OCI-LY7 (cell line): ENCODE results near the gene TTYH1.

Source experiments
- CTCF ChIP-seq: fragments of 200-600 bp; sonication (generic); conservative IDR thresholded peaks from 2 replicates; pipeline ENCODE4 v1.5.1; 2014; ENCODE audit warnings: mild to moderate bottlenecking, antibody characterized with exemption, low read length, moderate library complexity, mixed read lengths
- EZH2phosphoT487 ChIP-seq: fragments of 200-600 bp; sonication (generic); IDR thresholded peaks from 2 replicates; pipeline ENCODE4 v1.6.1; 2018; ENCODE audit warnings: low read depth, borderline replicate concordance, mild to moderate bottlenecking, mixed run types, antibody characterized with exemption, low read length, moderate library complexity, mixed read lengths

- TF ChIP-seq CTCF (no peak), EZH2phosphoT487 (no peak)
Measured at GRCh38 chr19:54451997-54452396, 36.7 kb downstream of the TTYH1 start.
